ENCODE measurements around the gene SLX9. TPM values are rescaled to one million over a fixed set of nuclear protein-coding genes. Genes with fewer than 3 reads are reported as not detected.

The SLX9 gene
- total RNA-seq, 1 donor from 2014 or later: 83.4 TPM

DNA sequence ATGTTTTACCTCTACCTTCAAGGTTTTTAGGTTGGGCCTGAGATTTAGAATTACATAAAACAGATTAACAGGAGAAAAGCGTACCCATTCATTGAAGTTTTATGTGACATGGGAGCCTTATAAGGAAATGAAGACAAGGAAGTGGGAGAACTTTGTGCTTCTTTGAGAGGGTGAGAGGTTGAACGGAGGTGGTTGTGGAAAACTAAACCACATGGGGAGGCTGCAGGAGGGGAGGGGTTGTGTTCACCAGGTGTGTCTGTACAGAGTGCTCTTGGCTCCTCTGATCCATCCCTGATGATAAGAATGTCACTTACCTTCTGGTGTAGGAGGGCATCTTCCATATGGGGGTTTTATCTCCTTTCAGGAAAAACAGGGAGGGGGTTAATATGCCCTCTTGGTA lies 2.7 kb downstream of the SLX9 start:
- peaks cover 33% of the 10 kb centered on the region for H3K36me3 Mint-ChIP-seq (ENCODE audit: low read depth)
- intact Hi-C loops (cut with micrococcal nuclease): no loop called here
- H3K4me3 Mint-ChIP-seq: peak overlapping the region; percentile 91
- peak overlapping the region; percentile 56 for H3K27ac Mint-ChIP-seq
- H3K4me1 Mint-ChIP-seq (ENCODE audit: low read depth): peaks cover 35% of the 10 kb centered on the region
- DNase-seq (ENCODE audit: low spot score): no peak
- H3K27me3 Mint-ChIP-seq (ENCODE audit: insufficient read depth): no peaks in the 10 kb centered on the region
- H3K9me3 Mint-ChIP-seq: no peaks in the 10 kb centered on the region

DNA sequence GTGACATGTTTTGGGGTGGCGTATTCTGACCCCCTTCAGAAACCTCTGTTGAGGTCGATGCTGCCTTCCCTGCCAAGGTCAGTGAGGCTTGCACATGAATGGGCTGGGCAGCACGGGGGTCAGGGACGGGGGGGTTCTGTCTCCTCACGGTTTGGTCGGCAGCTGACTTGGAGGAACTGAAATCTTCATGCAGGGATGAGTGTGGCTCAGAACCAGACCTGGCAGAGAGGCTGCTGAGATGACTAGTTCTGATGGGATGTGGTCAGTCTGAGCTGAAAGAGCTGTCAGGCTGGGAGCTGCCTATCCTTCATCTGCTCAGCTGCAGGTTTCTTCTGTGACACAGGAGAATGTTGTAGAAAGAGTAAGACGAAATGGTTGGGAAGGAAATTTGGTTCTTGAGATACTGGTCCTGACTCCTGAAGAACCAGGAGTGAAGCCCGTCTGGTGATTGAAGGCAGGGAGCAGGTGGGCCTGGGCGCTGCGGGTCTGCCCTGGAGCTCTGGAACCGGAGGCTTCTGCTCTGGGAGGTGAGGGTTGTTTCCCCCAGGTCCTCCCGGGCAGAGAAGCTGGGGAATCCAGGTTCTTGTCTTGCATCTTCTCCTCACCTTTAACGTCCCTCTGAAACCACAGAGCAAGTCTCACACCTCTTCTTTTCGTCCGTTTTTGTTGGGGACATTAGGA lies 3.3 kb downstream of the SLX9 start:
- no peak overlapping the region for H3K27ac Mint-ChIP-seq
- H3K4me3 Mint-ChIP-seq: peak overlapping the region; percentile 91
- peaks cover 33% of the 10 kb centered on the region for H3K36me3 Mint-ChIP-seq (ENCODE audit: low read depth)
- DNase-seq (ENCODE audit: low spot score): no peak
- H3K9me3 Mint-ChIP-seq: no peaks in the 10 kb centered on the region
- peaks cover 35% of the 10 kb centered on the region for H3K4me1 Mint-ChIP-seq (ENCODE audit: low read depth)
- intact Hi-C loops (cut with micrococcal nuclease): no loop called here
- H3K27me3 Mint-ChIP-seq (ENCODE audit: insufficient read depth): no peaks in the 10 kb centered on the region

DNA sequence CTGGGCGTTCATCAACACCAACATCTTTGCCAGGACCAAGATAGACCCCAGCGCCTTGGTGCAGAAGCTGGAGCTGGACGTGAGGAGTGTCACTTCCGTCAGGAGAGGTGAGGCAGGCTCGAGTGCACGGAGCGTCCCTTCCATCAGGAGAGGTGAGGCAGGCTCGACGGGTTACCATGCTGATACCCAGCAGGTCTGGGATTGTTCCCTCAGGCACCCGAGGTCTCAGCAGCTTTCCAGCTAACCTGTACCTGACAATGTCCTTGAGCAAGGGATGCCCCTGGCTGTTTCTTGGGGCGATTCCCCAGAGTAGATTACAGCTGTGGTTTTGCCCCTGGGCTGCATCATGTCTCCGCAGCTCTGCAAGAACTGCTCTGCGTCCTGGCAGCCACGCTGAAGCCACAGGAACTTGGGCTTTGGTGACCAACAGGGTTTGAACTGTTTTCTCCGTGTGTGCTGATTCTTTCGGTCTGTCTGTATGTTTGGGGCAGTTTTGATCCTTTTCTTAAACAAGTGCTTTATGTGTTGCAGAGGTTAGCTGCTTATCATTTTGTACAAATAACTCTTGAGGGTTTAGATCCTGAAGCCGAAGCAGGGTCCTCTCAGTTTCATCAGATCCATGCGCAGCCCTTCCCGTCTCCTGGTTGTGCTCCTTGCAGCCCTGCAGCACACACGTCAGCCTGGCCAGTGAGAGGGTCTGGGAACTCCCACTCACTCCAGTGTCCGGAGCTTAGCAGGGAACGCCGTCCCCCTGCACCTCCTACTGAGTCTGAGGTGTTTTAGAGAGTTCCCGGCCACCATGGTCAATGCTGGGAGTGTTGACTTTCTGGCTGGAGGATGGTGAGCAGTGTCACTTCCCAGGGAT lies 4.1 kb downstream of the SLX9 start:
- H3K36me3 Mint-ChIP-seq (ENCODE audit: low read depth): peaks cover 33% of the 10 kb centered on the region
- H3K4me3 Mint-ChIP-seq: no peak overlapping the region
- intact Hi-C loops (cut with micrococcal nuclease): no loop called here
- no peaks in the 10 kb centered on the region for H3K27me3 Mint-ChIP-seq (ENCODE audit: insufficient read depth)
- H3K27ac Mint-ChIP-seq: no peak overlapping the region
- no peak for DNase-seq (ENCODE audit: low spot score)
- H3K9me3 Mint-ChIP-seq: no peaks in the 10 kb centered on the region
- H3K4me1 Mint-ChIP-seq (ENCODE audit: low read depth): peaks cover 33% of the 10 kb centered on the region

DNA sequence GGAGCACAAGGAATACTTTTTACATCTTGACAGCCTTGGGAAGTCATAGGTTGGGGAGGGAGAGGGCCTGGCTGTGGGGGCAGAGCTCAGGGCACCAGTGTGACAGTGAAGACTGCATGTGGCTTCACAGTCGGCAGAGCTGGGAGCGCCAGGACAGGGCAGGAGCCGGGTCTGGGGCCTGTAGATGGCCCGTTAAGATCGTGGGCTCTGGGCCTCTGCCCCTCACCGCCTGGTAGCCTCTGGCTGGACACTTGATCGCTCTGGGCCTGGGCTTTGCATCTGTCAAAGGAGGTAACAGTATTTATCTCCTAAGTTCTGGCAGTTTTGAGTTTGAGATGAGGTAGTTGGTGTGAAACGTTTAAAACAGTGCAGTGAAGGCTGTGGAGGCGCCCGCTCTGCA lies 4.8 kb downstream of the SLX9 start:
- no peaks in the 10 kb centered on the region for H3K9me3 Mint-ChIP-seq
- peaks cover 33% of the 10 kb centered on the region for H3K36me3 Mint-ChIP-seq (ENCODE audit: low read depth)
- intact Hi-C loops (cut with micrococcal nuclease): no loop called here
- no peaks in the 10 kb centered on the region for H3K27me3 Mint-ChIP-seq (ENCODE audit: insufficient read depth)
- no peak for DNase-seq (ENCODE audit: low spot score)
- H3K4me1 Mint-ChIP-seq (ENCODE audit: low read depth): peaks cover 29% of the 10 kb centered on the region
- no peak overlapping the region for H3K4me3 Mint-ChIP-seq
- no peak overlapping the region for H3K27ac Mint-ChIP-seq

DNA sequence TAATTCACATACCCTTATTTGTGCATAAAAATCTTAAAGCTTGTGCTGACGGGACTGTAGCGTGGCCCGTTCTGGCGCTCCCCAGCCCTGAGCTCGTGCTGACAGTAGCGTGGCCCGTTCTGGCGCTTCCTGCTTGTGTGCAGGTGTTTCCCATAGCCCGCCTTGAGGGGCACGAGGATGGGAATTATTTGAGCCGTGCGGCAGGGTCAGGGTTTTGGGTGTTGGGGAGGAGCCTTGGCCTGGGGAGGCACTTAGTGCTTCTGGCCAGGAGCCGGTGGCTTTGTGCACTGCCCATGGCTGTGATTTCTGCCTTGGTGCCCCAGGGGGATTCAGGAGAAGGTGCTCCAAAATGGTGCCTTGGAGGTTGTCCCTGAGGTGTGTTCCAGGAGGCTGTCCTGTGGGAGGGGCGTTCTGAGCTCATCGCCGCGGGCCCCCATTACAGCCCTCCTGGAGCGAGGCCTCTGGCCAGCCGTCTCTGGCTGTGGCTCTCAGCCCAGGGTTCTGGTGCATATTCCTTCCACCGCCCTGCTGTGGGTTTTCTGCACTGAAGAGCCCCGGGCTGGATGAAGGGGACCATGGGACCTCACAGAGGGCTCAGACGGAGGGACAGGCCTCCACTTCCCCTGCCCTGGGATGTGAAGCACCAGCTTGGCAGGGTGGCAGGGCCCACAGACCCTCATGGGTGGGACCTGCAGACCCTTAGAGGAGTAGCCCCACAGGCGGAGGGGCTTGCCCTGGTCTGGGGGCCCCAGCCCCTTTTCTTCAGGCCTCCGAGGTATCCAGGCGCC lies 6.6 kb downstream of the SLX9 start:
- no peak overlapping the region for H3K27ac Mint-ChIP-seq
- DNase-seq (ENCODE audit: low spot score): no peak
- no peaks in the 10 kb centered on the region for H3K9me3 Mint-ChIP-seq
- no peak overlapping the region for H3K4me3 Mint-ChIP-seq
- no peaks in the 10 kb centered on the region for H3K27me3 Mint-ChIP-seq (ENCODE audit: insufficient read depth)
- peaks cover 23% of the 10 kb centered on the region for H3K36me3 Mint-ChIP-seq (ENCODE audit: low read depth)
- intact Hi-C loops (cut with micrococcal nuclease): no loop called here
- peaks cover 19% of the 10 kb centered on the region for H3K4me1 Mint-ChIP-seq (ENCODE audit: low read depth)

DNA sequence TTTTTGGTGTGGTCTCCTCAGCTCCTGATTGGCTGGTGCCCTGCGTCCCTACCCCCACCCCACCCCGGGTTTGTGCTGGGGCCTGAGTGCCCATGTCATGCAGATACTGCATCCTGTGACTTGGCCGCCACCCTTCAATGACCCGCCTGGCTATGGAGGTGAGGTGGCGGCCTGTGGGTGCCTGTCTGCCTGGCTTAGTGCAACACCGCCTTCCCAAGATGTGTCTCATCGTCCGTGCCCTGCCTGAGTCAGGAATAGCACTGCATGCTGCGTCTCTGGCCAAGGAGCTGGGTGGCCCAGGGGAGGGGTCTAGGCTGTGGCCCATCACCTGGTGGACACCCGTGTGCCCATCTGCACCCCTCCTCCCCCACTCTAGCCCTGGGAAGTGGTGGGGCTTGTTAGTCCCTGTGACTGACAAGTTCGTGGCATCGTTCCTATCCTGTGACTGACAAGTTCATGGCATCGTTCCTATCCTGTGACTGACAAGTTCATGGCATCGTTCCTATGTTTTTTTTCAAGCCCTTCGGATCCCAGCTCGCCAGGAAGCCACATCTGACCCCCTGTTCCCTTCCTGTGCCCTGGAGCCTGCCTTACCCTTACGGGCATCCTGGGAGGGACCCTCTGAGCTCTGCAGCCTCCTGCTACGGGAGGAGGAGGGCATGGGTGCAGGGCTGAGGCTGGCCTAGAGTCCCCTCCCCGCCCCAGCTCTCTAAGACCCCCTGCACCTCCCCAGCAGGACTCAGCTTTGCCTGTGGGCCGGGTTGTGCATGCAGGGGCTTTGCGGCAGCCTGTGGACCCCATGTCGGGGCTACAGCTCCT lies 7.5 kb downstream of the SLX9 start:
- no peak overlapping the region for H3K4me3 Mint-ChIP-seq
- peaks cover 19% of the 10 kb centered on the region for H3K36me3 Mint-ChIP-seq (ENCODE audit: low read depth)
- no peaks in the 10 kb centered on the region for H3K27me3 Mint-ChIP-seq (ENCODE audit: insufficient read depth)
- DNase-seq (ENCODE audit: low spot score): no peak
- H3K27ac Mint-ChIP-seq: no peak overlapping the region
- H3K9me3 Mint-ChIP-seq: no peaks in the 10 kb centered on the region
- intact Hi-C loops (cut with micrococcal nuclease): no loop called here
- H3K4me1 Mint-ChIP-seq (ENCODE audit: low read depth): peaks cover 10% of the 10 kb centered on the region

DNA sequence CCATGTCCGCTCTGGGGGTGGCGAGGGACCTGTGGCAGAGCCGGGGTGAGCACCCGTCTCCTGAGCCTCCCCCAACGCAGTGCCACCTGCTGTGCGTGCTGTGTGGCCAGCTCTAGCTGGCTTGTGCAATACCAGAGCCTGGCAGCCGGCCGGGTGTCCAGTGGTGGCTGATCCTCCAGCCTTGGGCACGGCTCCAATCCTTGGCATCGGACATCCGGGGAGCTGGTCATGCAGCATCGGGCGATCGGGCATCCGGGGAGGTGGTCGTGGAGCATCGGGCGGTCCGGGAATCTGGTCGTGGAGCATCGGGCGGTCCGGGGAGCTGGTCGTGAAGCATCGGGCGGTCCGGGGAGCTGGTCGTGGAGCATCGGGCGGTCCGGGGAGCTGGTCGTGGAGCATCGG lies 8.1 kb downstream of the SLX9 start:
- H3K4me3 Mint-ChIP-seq: no peak overlapping the region
- intact Hi-C loops (cut with micrococcal nuclease): no loop called here
- peaks cover 16% of the 10 kb centered on the region for H3K36me3 Mint-ChIP-seq (ENCODE audit: low read depth)
- no peaks in the 10 kb centered on the region for H3K27me3 Mint-ChIP-seq (ENCODE audit: insufficient read depth)
- H3K27ac Mint-ChIP-seq: no peak overlapping the region
- H3K4me1 Mint-ChIP-seq (ENCODE audit: low read depth): peaks cover 4% of the 10 kb centered on the region
- no peak for DNase-seq (ENCODE audit: low spot score)
- H3K9me3 Mint-ChIP-seq: no peaks in the 10 kb centered on the region

DNA sequence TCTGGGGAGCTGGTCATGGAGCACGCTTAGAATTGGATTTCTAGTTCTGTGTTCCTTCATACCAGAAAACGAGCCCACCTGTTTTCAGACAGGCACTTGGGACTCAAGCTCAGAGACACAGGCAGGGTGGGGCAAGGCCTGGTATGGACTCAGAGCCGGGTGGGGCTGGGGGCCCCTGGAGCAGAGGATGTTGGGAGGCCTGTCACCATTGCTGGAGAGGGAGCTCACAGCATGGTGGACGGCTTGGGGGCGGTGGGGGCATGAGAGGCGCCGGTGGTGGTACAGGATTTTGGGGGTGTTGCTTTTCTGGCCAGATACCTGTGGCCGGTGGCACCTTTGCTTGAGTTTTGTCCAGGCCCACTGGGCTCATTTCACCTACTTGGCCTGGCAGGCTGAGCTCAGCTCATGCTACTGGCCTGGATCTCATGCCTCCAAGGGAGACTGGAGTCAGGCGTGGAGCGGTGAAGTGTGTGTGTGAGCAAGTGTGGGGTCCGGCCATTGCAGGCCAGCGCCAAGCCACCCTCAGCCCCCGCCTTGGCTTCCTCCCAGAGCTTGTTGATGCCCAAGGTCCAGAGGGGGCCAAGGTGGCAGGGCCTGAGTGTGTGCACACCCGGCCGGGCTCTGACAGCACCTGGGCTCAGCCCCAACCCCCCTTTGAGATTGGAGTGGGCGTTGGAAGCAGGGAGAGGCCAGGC lies 8.7 kb downstream of the SLX9 start:
- H3K4me3 Mint-ChIP-seq: no peak overlapping the region
- H3K4me1 Mint-ChIP-seq (ENCODE audit: low read depth): no peaks in the 10 kb centered on the region
- intact Hi-C loops (cut with micrococcal nuclease): loop anchor here (1.0 kb wide), 2 partner anchors 180 to 190 kb away; no protein-coding TSS in a partner anchor
- peaks cover 15% of the 10 kb centered on the region for H3K36me3 Mint-ChIP-seq (ENCODE audit: low read depth)
- H3K9me3 Mint-ChIP-seq: no peaks in the 10 kb centered on the region
- no peak for DNase-seq (ENCODE audit: low spot score)
- no peak overlapping the region for H3K27ac Mint-ChIP-seq
- H3K27me3 Mint-ChIP-seq (ENCODE audit: insufficient read depth): no peaks in the 10 kb centered on the region

DNA sequence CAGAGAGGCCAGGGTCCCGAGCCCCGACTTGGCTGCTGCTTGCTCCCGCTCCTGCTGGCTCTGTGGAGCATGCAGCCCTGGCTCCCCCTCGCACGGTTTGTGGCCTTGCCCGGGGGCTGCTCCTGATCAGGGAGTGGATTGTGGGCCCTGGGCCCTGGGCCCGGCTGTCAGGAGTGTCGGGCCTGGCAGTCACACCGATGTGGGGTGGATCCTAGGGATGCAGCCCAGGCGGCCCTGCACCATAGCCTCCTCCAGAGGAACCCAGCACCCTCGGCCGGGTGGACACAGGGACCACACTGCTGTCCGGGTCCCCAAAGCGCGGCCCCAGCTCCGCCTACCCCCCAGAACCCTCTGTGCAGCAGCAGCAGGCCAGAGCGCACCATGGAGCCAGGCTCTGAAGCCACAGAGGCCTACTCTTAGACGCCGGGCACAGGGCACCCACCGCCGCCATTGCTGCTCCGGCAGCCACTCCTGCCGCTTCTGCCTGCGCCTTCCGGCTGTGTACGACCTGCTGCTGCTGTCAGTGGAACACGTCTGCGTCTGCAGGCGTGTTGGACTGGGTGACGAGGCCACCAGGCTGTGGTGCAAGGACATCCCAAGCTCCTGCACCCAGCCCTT lies 9.4 kb downstream of the SLX9 start:
- intact Hi-C loops (cut with micrococcal nuclease): loop anchor here (1.0 kb wide), 2 partner anchors 179 to 189 kb away; no protein-coding TSS in a partner anchor
- no peak overlapping the region for H3K4me3 Mint-ChIP-seq
- H3K9me3 Mint-ChIP-seq: no peaks in the 10 kb centered on the region
- DNase-seq (ENCODE audit: low spot score): no peak
- H3K4me1 Mint-ChIP-seq (ENCODE audit: low read depth): no peaks in the 10 kb centered on the region
- no peak overlapping the region for H3K27ac Mint-ChIP-seq
- peaks cover 11% of the 10 kb centered on the region for H3K36me3 Mint-ChIP-seq (ENCODE audit: low read depth)
- no peaks in the 10 kb centered on the region for H3K27me3 Mint-ChIP-seq (ENCODE audit: insufficient read depth)

DNA sequence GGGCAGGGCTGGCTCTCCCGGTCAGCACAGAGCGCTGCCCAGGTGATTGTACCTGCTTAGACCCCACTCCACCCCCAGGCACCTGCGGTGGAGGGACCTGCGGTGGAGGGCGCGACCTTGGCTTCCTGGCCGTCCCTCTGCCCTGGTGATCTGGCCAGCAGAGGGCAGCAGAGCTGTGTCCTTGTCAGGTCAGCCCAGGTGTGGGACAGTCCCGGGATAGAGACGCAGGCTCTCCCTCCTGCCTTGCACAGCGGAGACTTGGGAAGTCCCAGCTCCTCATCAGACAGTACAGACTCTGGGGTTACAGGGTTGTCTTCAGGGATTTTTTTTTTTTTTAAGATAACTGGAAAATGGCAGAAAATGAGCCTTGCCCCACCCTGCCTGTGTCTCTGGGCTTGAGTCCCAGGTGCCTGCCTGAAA lies 10.0 kb downstream of the SLX9 start:
- no peaks in the 10 kb centered on the region for H3K27me3 Mint-ChIP-seq (ENCODE audit: insufficient read depth)
- no peak overlapping the region for H3K27ac Mint-ChIP-seq
- peak; percentile 65 for DNase-seq (ENCODE audit: low spot score)
- intact Hi-C loops (cut with micrococcal nuclease): loop anchor here (1.0 kb wide), 2 partner anchors 179 to 189 kb away; no protein-coding TSS in a partner anchor
- H3K4me1 Mint-ChIP-seq (ENCODE audit: low read depth): no peaks in the 10 kb centered on the region
- no peaks in the 10 kb centered on the region for H3K9me3 Mint-ChIP-seq
- H3K4me3 Mint-ChIP-seq: no peak overlapping the region
- peaks cover 8% of the 10 kb centered on the region for H3K36me3 Mint-ChIP-seq (ENCODE audit: low read depth)

DNA sequence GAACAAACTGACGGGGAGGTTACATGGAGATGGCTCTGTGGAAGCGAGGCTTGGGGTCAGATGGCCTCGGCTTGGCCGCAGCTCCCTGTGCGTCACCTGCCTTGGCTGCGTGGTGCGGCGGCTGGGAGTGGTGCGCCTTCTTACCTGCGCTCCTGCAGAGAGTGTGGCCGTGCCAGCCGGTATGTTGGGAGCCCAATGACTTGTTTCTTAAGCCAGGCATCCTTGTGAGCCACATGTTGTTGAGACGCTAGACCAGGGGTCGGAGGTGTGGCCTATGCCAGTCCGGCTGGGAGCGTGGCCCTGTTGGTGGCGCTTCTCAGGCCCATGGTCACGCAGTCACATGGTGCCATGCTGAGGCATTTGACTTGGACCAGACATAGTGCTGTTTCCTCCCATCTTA lies 10.5 kb downstream of the SLX9 start:
- Mint-ChIP-seq H3K9me3 (no peaks in the 10 kb centered on the region), H3K27me3 (ENCODE audit: insufficient read depth) (no peaks in the 10 kb centered on the region), H3K4me3 (no peak overlapping the region), H3K36me3 (ENCODE audit: low read depth) (peaks cover 4% of the 10 kb centered on the region), H3K27ac (no peak overlapping the region), H3K4me1 (ENCODE audit: low read depth) (no peaks in the 10 kb centered on the region)
- no peak for DNase-seq (ENCODE audit: low spot score)
- intact Hi-C loops (cut with micrococcal nuclease): no loop called here
